Activated CD8-positive, alpha-beta memory T cell treated with anti-CD3 and anti-CD28 coated beads, Interleukin-2, amount 10 ng/mL, durations not matched to agents 7 days and 5 days (primary cell): ENCODE results near the gene INSR. TPM values are rescaled to one million over a fixed set of nuclear protein-coding genes. Genes with fewer than 3 reads are reported as not detected.
A peak's percentile ranks its signal among the peaks of the same experiment; 100 is the strongest.

Experiments
- ATAC-seq: fragments of 150-1000 bp; cut with Tn5 transposase; one replicate; pipeline ENCODE4 v1.10.0; 2021; ENCODE audit warnings: moderate library complexity
- CTCF ChIA-PET: fragments of 350-600 bp; sonication (Branson Sonifier 250); formaldehyde crosslinking; loops from one replicate; lab custom pipeline; 2021; ENCODE audit warnings: antibody characterized with exemption; lab: Charles Lee
- DNase-seq: peaks from one replicate; pipeline ENCODE4 v3.0.0-alpha.2; 2020
- H3K27ac Mint-ChIP-seq: one replicate; pipeline ENCODE4 v1.8.0; 2021; ENCODE audit warnings: mild to moderate bottlenecking, mixed read lengths
- H3K27me3 Mint-ChIP-seq: one replicate; pipeline ENCODE4 v1.8.0; 2021; ENCODE audit warnings: mixed read lengths
- H3K36me3 Mint-ChIP-seq: one replicate; pipeline ENCODE4 v1.8.0; 2021; ENCODE audit warnings: mild to moderate bottlenecking, mixed read lengths
- H3K4me1 Mint-ChIP-seq: one replicate; pipeline ENCODE4 v1.8.0; 2021; ENCODE audit warnings: mixed read lengths
- H3K4me3 Mint-ChIP-seq: one replicate; pipeline ENCODE4 v1.8.0; 2021; ENCODE audit warnings: mild to moderate bottlenecking, moderate library complexity, mixed read lengths
- H3K9me3 Mint-ChIP-seq: one replicate; pipeline ENCODE4 v1.8.0; 2022; ENCODE audit warnings: low read depth, mixed read lengths
- total RNA-seq, 2 experiments: library from RNA; stranded (reverse); gene quantifications; one replicate each; pipeline ENCODE4 v1.2.3, GENCODE V29; 2021

The INSR gene
- total RNA-seq, 2 experiments from 2014 or later, result 0.20 to 0.63 TPM

DNA sequence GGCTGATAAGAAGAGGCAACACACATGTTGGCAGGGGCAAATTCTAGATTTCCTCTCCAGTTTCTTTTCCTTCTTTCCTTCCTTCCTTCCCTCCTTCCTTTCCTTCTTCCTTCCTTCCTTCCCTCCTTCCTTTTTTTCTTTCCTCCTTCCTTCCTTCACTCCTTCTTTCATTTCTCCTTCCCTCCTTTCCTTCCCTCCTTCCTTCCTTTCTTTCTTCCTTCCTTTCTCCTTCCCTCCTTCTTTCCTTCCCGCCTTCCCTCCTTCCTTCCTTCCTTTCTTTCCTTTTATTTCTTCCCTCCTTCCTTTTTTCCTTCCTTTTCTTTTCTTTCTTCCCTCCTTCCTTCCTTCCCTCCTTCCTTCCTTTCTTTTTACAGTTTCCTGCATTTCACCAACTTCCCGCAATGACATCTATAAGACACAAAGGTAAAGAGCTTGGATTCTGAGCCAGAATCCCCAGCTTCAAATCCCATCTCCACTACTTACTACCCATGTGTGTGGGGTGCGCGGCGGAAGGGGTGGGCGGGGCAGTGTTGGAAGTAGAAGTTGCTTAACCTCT lies 35.3 kb downstream of the INSR start:
- no peaks in the 10 kb centered on the region for H3K27me3 Mint-ChIP-seq
- H3K4me3 Mint-ChIP-seq, result no peak overlapping the region
- CTCF ChIA-PET, result interaction anchor here (0.6 kb wide), 1 partner anchor 515 kb away, joined by 3 read pairs; no protein-coding TSS in a partner anchor
- H3K4me1 Mint-ChIP-seq, result no peaks in the 10 kb centered on the region
- DNase-seq, result no peak
- no peaks in the 10 kb centered on the region for H3K9me3 Mint-ChIP-seq
- ATAC-seq, result no peak
- no peak overlapping the region for H3K27ac Mint-ChIP-seq
- no peaks in the 10 kb centered on the region for H3K36me3 Mint-ChIP-seq

DNA sequence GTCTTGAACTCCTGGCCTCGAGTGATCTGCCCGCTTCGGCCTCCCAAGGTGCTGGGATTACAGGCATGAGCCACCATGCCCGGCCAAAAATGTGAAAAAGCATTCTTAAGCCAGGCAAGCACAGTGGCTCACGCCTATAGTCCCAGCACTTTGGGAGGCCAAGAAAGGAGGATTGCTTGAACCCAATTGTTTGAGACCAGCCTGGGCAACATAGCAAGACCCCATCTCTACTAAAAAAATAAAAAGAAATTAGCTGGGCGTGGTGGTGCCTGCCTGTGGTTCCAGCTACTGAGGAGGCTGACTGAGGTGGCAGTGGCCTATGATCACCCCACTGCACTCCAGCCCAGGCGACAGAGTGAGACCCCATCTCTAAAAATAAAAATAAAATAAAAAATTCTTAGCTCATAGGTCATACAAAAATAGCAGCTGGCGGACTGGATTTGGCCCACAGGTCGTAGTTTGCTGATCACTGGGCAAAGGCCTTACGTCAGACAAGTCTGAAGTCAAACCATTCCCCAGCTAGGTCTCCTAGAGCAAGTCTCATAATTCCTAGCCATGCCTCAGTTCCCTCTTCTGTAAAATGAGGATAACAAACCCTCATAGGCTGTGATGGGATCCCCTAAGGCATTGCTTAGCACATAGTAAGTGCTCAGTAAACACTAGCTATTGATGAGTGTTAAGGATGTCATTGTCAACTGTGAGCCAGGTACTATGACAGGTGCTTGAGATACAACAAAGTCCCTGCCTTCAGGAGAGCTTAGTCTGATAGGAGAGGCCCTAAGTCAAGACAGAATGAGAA lies 36.0 kb downstream of the INSR start:
- no peaks in the 10 kb centered on the region for H3K36me3 Mint-ChIP-seq
- H3K4me3 Mint-ChIP-seq, result no peak overlapping the region
- DNase-seq (no peak), ATAC-seq (no peak)
- no peak overlapping the region for H3K27ac Mint-ChIP-seq
- CTCF ChIA-PET, result interaction anchor here (0.6 kb wide), 1 partner anchor 516 kb away, joined by 3 read pairs; no protein-coding TSS in a partner anchor
- no peaks in the 10 kb centered on the region for H3K4me1 Mint-ChIP-seq
- no peaks in the 10 kb centered on the region for H3K9me3 Mint-ChIP-seq
- H3K27me3 Mint-ChIP-seq, result no peaks in the 10 kb centered on the region

DNA sequence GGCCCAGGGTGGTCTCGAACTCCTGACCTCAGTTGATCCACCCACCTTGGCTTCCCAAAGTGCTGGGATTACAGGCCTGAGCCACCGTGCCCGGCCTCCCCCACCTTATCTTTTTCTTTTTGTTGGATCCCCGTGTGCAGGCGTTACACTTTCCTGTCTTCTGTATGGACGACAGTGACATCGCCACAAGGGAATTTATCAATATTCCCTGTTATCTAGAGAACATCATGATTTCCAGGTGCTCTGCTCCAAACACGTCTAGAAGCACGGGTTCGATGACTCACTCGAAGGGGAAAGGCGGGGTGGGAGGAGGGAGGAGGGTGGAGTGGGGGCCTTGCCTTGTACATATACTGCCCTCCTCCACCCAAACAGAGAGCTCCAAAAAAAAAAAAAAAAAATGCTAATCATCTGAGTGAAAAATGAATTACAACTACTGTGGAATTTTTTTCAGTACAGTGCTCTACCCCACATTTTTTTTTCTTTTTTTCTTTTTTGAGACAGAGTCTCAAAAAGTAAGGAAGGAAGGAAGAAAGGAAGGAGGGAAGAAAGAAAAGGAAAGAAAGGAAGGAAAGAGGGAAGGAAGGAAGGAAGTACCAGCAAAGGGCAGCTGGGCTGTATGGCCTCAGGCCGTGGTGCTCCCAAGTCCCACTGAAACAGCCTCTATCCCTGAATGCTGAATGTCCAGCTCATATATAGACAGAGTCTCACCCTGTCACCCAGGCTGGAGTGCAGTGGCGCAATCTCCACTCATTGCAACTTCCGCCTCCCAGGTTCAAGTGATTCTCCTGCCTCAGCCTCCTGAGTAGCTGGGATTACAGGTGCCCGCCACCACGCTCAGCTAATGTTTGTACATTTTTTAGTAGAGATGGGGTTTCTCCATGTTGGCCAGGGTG lies 36.8 kb downstream of the INSR start:
- Mint-ChIP-seq H3K4me3 (no peak overlapping the region), H3K27ac (no peak overlapping the region), H3K27me3 (no peaks in the 10 kb centered on the region), H3K4me1 (no peaks in the 10 kb centered on the region), H3K36me3 (no peaks in the 10 kb centered on the region), H3K9me3 (no peaks in the 10 kb centered on the region)
- ATAC-seq (no peak), DNase-seq (no peak)
- CTCF ChIA-PET, result no interaction called here

DNA sequence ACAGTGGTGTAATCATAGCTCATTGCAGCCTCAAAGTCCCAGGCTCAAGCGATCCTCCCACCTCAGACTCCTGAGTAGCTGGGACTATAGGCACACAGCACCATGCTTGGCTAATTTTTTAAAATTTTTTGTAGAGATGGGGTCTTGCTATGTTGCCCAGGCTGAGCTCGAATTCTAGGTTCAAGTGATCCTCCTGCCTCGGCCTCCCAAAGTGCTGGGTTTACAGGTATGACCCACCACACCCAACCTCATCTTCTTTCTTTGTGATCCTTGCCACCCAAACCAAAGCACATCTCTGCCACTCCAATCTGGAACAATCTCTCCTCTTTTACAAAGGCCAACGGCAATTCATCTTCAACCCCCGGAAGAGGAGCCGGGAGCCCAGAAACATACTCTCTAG lies 38.6 kb downstream of the INSR start:
- Mint-ChIP-seq H3K4me1 (peaks cover 3% of the 10 kb centered on the region), H3K4me3 (no peak overlapping the region), H3K9me3 (no peaks in the 10 kb centered on the region), H3K27me3 (no peaks in the 10 kb centered on the region), H3K36me3 (no peaks in the 10 kb centered on the region), H3K27ac (no peak overlapping the region)
- CTCF ChIA-PET, result no interaction called here
- DNase-seq, result no peak
- no peak for ATAC-seq

DNA sequence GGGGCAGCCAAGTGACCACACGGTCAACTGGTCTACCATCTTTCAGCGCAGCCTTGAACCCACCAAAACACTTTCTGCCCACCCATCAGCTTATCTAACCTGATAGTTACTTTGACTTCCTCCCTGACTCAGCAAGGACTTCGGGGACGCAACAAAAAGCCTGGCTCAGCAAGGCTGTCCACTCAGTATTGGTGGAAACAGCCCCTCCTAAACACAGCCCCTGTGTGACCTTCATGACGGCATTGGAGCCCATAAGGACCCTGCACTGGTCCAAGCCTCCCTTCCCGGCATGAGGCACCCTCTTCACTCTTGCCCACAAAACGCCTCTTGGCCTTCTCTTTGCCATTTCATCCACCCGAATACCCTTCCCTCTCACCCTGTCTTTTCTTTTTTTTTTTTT lies 39.1 kb downstream of the INSR start:
- Mint-ChIP-seq H3K27ac (no peak overlapping the region), H3K4me3 (no peak overlapping the region), H3K9me3 (no peaks in the 10 kb centered on the region), H3K36me3 (no peaks in the 10 kb centered on the region), H3K4me1 (peaks cover 3% of the 10 kb centered on the region), H3K27me3 (peaks cover 2% of the 10 kb centered on the region)
- CTCF ChIA-PET, result no interaction called here
- DNase-seq, result no peak
- no peak for ATAC-seq

DNA sequence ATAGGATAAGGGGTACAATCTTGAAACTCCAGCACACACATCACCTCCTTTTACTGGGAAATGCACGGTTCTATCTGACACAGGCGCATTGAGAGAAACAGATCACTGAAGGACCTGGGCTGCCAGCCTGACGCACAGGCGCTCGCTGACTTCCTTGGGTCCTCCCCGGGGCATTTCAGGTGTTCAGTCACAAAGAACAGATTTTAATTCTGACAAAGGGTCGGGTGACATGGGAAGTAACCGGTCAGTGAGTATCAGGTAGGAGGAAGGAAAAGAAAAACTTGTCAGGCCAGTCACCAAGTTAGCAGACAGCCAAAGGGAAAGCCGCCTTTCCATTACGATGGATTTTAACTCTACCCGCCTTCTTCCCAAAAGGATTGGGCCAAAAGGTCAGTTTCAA lies 39.6 kb downstream of the INSR start:
- ATAC-seq (no peak), DNase-seq (no peak)
- H3K9me3 Mint-ChIP-seq, result no peaks in the 10 kb centered on the region
- peaks cover 3% of the 10 kb centered on the region for H3K4me1 Mint-ChIP-seq
- H3K27ac Mint-ChIP-seq, result no peak overlapping the region
- H3K27me3 Mint-ChIP-seq, result peaks cover 2% of the 10 kb centered on the region
- CTCF ChIA-PET, result no interaction called here
- H3K4me3 Mint-ChIP-seq, result no peak overlapping the region
- H3K36me3 Mint-ChIP-seq, result no peaks in the 10 kb centered on the region

DNA sequence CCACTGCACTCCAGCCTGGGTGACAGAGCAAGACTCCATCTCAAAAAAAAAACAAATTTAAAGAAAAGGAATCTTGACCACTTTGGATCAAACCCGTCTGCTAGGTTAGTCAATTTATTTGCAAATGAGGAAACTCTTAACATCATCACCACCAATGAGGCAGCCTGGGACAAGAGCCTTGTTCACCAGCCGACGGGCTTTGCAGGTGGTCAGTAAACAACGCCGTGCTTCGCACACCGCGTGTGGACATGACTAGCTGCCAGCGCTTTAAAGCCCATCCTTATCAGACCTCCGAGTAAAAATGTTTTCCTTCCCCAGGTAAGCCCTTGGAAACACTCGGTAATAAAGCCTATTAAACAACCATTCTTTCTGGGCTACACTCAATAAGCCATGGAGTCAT lies 41.9 kb downstream of the INSR start:
- no peak overlapping the region for H3K27ac Mint-ChIP-seq

DNA sequence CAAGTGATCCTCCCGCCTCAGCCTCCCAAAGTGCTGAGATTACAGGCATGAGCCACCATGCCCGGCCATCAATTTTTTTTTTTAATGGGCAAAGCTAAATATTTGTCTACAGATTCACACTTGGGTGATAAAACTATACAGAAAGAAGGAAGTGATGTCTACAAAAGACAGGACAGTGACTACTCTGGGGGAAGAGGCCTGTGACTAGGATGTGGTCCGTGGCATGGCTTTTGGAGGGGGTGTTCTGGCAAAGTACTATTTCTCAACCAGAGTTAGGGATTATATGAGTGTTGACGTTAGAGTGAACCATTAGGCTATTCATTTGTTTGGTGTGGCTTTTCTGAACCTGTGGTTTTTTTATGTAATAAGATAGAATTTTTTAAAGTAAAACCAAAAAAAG lies 42.7 kb downstream of the INSR start:
- Mint-ChIP-seq H3K36me3 (no peaks in the 10 kb centered on the region), H3K4me1 (peaks cover 3% of the 10 kb centered on the region), H3K27me3 (peaks cover 5% of the 10 kb centered on the region), H3K4me3 (no peak overlapping the region), H3K27ac (no peak overlapping the region), H3K9me3 (no peaks in the 10 kb centered on the region)
- DNase-seq (peak; percentile 61), ATAC-seq (no peak)
- CTCF ChIA-PET, result no interaction called here

More for the DNA sequence above, 41.9 kb downstream of the INSR start:
- Mint-ChIP-seq H3K36me3 (no peaks in the 10 kb centered on the region), H3K4me1 (peaks cover 3% of the 10 kb centered on the region), H3K27me3 (peaks cover 5% of the 10 kb centered on the region), H3K4me3 (no peak overlapping the region), H3K9me3 (no peaks in the 10 kb centered on the region)
- DNase-seq, result no peak
- ATAC-seq, result no peak
- CTCF ChIA-PET, result no interaction called here

DNA sequence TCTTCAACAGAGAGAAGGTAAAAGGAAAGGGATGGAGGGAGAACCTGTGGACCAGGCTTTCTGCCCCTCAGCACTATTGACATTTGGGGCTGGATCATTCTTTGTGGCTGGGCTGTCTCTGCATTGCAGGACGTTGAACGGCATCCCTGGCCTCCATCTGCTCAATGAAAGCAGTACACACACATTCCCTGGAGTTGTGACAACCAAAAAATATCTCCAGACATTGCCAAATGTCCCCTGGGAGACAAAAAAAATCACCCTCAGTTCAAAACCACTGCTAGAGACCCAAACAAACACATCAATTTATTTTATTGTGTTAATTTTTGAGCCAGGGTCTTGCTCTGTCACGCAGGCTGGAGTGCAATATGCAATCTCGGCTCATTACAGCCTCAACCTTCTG lies 43.3 kb downstream of the INSR start:
- ATAC-seq, result no peak
- no peaks in the 10 kb centered on the region for H3K9me3 Mint-ChIP-seq
- peaks cover 3% of the 10 kb centered on the region for H3K4me1 Mint-ChIP-seq
- H3K27me3 Mint-ChIP-seq, result peaks cover 5% of the 10 kb centered on the region
- H3K36me3 Mint-ChIP-seq, result no peaks in the 10 kb centered on the region
- CTCF ChIA-PET, result no interaction called here
- no peak overlapping the region for H3K4me3 Mint-ChIP-seq
- no peak for DNase-seq
- no peak overlapping the region for H3K27ac Mint-ChIP-seq

DNA sequence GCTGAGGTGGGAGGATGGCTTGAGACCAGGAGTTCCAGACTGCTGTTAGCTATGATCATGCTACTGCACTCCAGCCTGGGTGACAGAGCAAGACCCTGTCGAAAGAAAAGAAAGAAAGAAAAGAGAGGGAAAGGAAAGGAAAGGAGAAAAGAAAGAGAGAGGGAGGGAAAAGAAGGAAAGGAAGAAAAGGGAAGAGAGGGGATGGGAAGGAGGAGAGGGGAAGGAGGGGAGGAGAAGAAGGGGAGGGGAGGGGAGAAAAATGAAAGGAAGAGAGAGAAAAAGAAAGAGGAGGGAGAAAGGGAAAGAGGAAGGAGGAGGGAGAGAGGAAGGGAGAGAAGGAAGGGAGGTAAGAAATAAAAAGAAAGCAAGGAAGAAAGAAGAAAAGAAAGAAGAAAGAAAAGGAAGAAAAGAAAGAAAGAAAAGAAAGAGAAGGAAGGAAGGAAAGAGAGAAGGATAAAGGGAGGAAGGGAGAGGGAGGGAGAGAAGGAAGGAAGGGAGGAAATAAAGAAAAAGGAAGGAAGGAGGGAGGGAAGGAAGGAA lies 44.1 kb downstream of the INSR start:
- Mint-ChIP-seq H3K9me3 (no peaks in the 10 kb centered on the region), H3K36me3 (no peaks in the 10 kb centered on the region), H3K4me1 (peaks cover 3% of the 10 kb centered on the region), H3K27me3 (peaks cover 5% of the 10 kb centered on the region), H3K4me3 (no peak overlapping the region), H3K27ac (no peak overlapping the region)
- CTCF ChIA-PET, result no interaction called here
- DNase-seq (no peak), ATAC-seq (no peak)

DNA sequence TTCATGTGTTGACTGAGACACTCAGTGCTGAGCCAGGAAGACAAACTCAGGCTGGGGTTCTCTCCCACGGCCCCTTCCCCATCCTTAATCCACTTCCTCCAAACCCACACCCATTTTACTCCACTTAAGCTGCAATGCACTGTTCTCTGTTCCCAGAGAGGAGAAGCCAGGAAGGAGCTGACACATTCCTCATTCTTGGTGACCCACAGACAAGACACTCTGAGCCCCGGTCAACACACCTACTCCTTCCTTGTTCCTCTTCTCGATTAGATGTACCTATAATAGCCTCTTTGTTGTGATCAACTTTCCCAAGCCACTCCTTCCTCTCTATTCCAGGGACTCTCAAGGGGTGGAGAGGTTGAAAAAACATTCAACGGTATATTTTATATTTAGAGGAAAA lies 47.1 kb downstream of the INSR start:
- Mint-ChIP-seq H3K9me3 (no peaks in the 10 kb centered on the region), H3K4me1 (peaks cover 3% of the 10 kb centered on the region), H3K27ac (no peak overlapping the region), H3K4me3 (no peak overlapping the region), H3K36me3 (no peaks in the 10 kb centered on the region), H3K27me3 (peaks cover 5% of the 10 kb centered on the region)
- ATAC-seq, result no peak
- CTCF ChIA-PET, result interaction anchor here (1.0 kb wide), 1 partner anchor 14 kb away, joined by 3 read pairs; no protein-coding TSS in a partner anchor
- DNase-seq, result no peak

DNA sequence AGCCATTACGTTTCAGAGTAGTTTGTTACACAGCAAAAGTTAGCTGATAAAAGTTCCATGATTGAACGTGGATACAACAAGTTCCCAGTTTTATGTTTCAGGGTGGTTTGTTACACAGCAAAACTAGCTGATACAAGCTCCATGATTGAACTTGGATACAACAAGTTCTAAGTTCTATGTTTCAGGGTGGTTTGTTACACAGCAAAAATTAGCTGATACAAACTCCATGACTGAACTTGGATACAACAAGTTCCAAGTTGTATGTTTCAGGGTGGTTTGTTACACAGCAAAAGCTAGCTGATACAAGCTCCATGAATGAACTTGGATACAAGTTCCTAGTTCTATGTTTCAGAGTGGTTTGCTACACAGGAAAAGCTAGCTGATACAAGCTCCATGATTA lies 47.6 kb downstream of the INSR start:
- CTCF ChIA-PET, result no interaction called here
- peaks cover 5% of the 10 kb centered on the region for H3K27me3 Mint-ChIP-seq
- H3K4me3 Mint-ChIP-seq, result no peak overlapping the region
- DNase-seq (no peak), ATAC-seq (no peak)
- no peaks in the 10 kb centered on the region for H3K36me3 Mint-ChIP-seq
- no peak overlapping the region for H3K27ac Mint-ChIP-seq
- peaks cover 3% of the 10 kb centered on the region for H3K4me1 Mint-ChIP-seq
- H3K9me3 Mint-ChIP-seq, result no peaks in the 10 kb centered on the region

DNA sequence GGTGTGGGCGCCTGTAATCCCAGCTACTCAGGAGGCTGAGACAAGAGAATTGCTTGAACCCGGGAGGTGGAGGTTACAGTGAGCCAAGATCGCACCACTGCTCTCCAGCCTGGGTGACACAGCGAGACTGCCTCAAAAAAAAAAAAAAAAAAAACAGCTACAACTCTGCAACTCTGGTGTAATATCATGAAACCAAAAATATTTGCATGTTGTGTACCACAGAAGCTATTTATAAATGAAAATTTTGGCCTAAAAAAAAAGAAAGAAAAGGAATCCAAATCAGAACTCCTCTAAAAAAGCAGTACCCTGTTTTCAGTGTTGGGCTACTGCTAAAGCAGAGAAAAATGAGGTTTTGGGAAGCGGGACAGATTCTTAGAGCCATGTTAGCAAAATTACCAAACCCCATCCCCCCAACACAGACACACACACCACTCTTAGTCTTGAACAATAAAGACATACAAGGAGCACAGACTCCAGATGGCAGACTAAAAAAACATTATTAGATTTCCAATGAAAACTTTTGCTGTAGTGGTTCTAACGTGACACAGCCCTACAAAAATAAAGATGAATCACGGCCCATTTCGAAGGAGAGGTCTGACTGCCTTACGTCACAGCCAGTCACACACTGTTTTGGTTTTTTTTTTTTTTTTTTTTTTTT lies 51.5 kb downstream of the INSR start:
- CTCF ChIA-PET, result no interaction called here

More for the DNA sequence above, 51.5 kb downstream of the INSR start:
- no peak for ATAC-seq
- H3K36me3 Mint-ChIP-seq, result no peaks in the 10 kb centered on the region
- DNase-seq, result no peak
- H3K9me3 Mint-ChIP-seq, result peaks cover 5% of the 10 kb centered on the region
- H3K27me3 Mint-ChIP-seq, result no peaks in the 10 kb centered on the region
- H3K4me3 Mint-ChIP-seq, result no peak overlapping the region
- H3K27ac Mint-ChIP-seq, result no peak overlapping the region
- no peaks in the 10 kb centered on the region for H3K4me1 Mint-ChIP-seq
